PFSK-1 (cell line): ENCODE measurements around the gene TYRP1.

ENCODE experiments used
- POLR2AphosphoS5 ChIP-seq: IDR thresholded peaks from 2 replicates; pipeline ENCODE4 v1.6.1; 2012; ENCODE audit warnings: low read depth, mild to moderate bottlenecking, control low read depth, low read length, moderate library complexity
- REST ChIP-seq, 2 experiments: IDR thresholded peaks; 2 replicates each; pipeline versions ENCODE4 v1.6.1 to v1.8.0; 2011 to 2012; ENCODE audit warnings: low read depth in 2 of 2, low read length in 2 of 2, control low read depth in 1 of 2, inconsistent platforms in 1 of 2, mild to moderate bottlenecking in 1 of 2, moderate library complexity in 1 of 2; ENCODE audit not compliant: insufficient read depth in 1 of 2
- SIN3A ChIP-seq: IDR thresholded peaks from 2 replicates; pipeline ENCODE4 v1.6.1; 2012; ENCODE audit warnings: mild to moderate bottlenecking, low read length, moderate library complexity, borderline replicate concordance; ENCODE audit not compliant: insufficient read depth
- TAF1 ChIP-seq: IDR thresholded peaks from 2 replicates; pipeline ENCODE4 v1.6.1; 2012; ENCODE audit warnings: low read length, control low read depth, borderline replicate concordance; ENCODE audit not compliant: insufficient read depth

GRCh38 chr9:12648925-12649324, 44.3 kb upstream of the TYRP1 start:
- TF ChIP-seq POLR2AphosphoS5 (no peak), SIN3A (no peak), TAF1 (no peak), REST (IDR thresholded peaks at IDR 0.05; ENCODE audit: insufficient read depth in 1 of 2, low read depth in 2 of 2, low read length in 2 of 2) (no peak)
